Keratinocyte (primary cell): ENCODE data around the gene MIB1. TPM values are rescaled to one million over a fixed set of nuclear protein-coding genes. Genes with fewer than 3 reads are reported as not detected.

Experiments
- DNase-seq: peaks from one replicate; pipeline ENCODE4 v3.0.0-alpha.2; 2011; ENCODE audit warnings: low read depth, missing footprints, low spot score
- FAIRE-seq: peaks from 2 replicates; lab custom pipeline; 2011; peaks lifted over from hg19 to GRCh38; lab: Jason Lieb, UNC
- H2AFZ ChIP-seq: 2 replicates; pipeline ENCODE4 v1.6.0; 2012; ENCODE audit warnings: low read length, control low read depth, inconsistent platforms; ENCODE audit not compliant: control insufficient read depth
- H3K27ac ChIP-seq: 2 replicates; pipeline ENCODE4 v1.5.1; 2011; ENCODE audit warnings: low read length; ENCODE audit not compliant: control insufficient read depth, insufficient read depth
- H3K27me3 ChIP-seq: 3 replicates; pipeline ENCODE4 v1.6.0; 2011; ENCODE audit warnings: low read length; ENCODE audit not compliant: control insufficient read depth, insufficient read depth; ENCODE audit errors: extremely low read depth
- H3K36me3 ChIP-seq, 2 experiments: 2 replicates in 1 of 2; 3 replicates in 1 of 2; pipeline ENCODE4 v1.5.1; 2011; ENCODE audit warnings: low read length in 2 of 2, mild to moderate bottlenecking in 1 of 2; ENCODE audit not compliant: control insufficient read depth in 2 of 2, insufficient read depth in 2 of 2; ENCODE audit errors: extremely low read depth in 1 of 2
- H3K4me1 ChIP-seq: 3 replicates; pipeline ENCODE4 v1.5.1; 2011; ENCODE audit warnings: low read length; ENCODE audit not compliant: control insufficient read depth, insufficient read depth; ENCODE audit errors: extremely low read depth
- H3K4me2 ChIP-seq: 3 replicates; pipeline ENCODE4 v1.6.0; 2011; ENCODE audit warnings: low read depth, low read length; ENCODE audit not compliant: control insufficient read depth, insufficient read depth; ENCODE audit errors: extremely low read depth
- H3K4me3 ChIP-seq, 3 experiments: fragments of 200-600 bp in 1 of 3; sonication (generic) in 1 of 3; 2 replicates in 2 of 3; 3 replicates in 1 of 3; pipeline ENCODE4 v1.5.1; 2011 to 2016; ENCODE audit warnings: low read length in 3 of 3, mild to moderate bottlenecking in 3 of 3, control low read depth in 2 of 3, inconsistent platforms in 1 of 3, low read depth in 1 of 3, mixed read lengths in 1 of 3, mixed run types in 1 of 3, moderate library complexity in 1 of 3; ENCODE audit not compliant: control insufficient read depth in 2 of 3, insufficient read depth in 2 of 3; ENCODE audit errors: extremely low read depth in 1 of 3
- H3K79me2 ChIP-seq: 2 replicates; pipeline ENCODE4 v1.6.0; 2012; ENCODE audit warnings: low read length; ENCODE audit not compliant: control insufficient read depth, insufficient read depth
- H3K9ac ChIP-seq: 3 replicates; pipeline ENCODE4 v1.6.0; 2011; ENCODE audit warnings: low read length; ENCODE audit not compliant: control insufficient read depth, insufficient read depth; ENCODE audit errors: extremely low read depth
- H3K9me1 ChIP-seq: 3 replicates; pipeline ENCODE4 v1.6.0; 2011; ENCODE audit warnings: low read length; ENCODE audit not compliant: control insufficient read depth, insufficient read depth; ENCODE audit errors: extremely low read depth
- H3K9me3 ChIP-seq: 2 replicates; pipeline ENCODE4 v1.5.1; 2012; ENCODE audit warnings: low read depth, low read length; ENCODE audit not compliant: control insufficient read depth
- H4K20me1 ChIP-seq: 3 replicates; pipeline ENCODE4 v1.6.0; 2011; ENCODE audit warnings: low read length; ENCODE audit not compliant: control insufficient read depth, insufficient read depth; ENCODE audit errors: extremely low read depth
- EZH2 ChIP-seq: IDR thresholded peaks from one replicate; pipeline ENCODE4 v1.6.1; 2012; ENCODE audit warnings: inconsistent platforms, mild to moderate bottlenecking, low read length, moderate library complexity
- dilution Hi-C: fragments of 300-500 bp; cut with MboI; formaldehyde crosslinking; loops from one replicate; pipeline ENCODE4 v1.7.0; 2020; ENCODE audit warnings: low sequenced_read_pairs; ENCODE audit not compliant: extremely low pct_ligation_motif_present
- polyA minus RNA-seq, 3 experiments: library from RNA; depleted of rRNA, polyadenylated mRNA; stranded (reverse); fragments of >200 nt; gene quantifications; 1 replicate in 1 of 3; 2 replicates in 1 of 3; 3 replicates in 1 of 3; pipeline ENCODE4 v1.2.3, GENCODE V29; 2011
- polyA plus RNA-seq, 5 experiments: library from polyadenylated mRNA; depleted of rRNA in 3 of 5; stranded (reverse) in 3 of 5; stranded (forward) in 1 of 5; unstranded in 1 of 5; fragments of >200 nt; gene quantifications; 1 replicate in 1 of 5; 2 replicates in 3 of 5; 3 replicates in 1 of 5; pipeline versions ENCODE4 v1.2.1 to v1.2.3, GENCODE V29; 2011 to 2012; ENCODE audit warnings: missing spikeins in 2 of 5, low read depth in 1 of 5, low replicate concordance in 1 of 5
- TF ChIP-seq, protein P1 (sequence below), 3 experiments: IDR thresholded peaks in 1 of 3; conservative IDR thresholded peaks in 1 of 3; optimal IDR thresholded peaks in 1 of 3; 2 replicates in 2 of 3; 3 replicates in 1 of 3; pipeline versions ENCODE3 to v1.5.1; 2011; ENCODE audit warnings: low read length in 3 of 3, mild to moderate bottlenecking in 3 of 3, moderate library complexity in 2 of 3, control low read depth in 1 of 3, inconsistent platforms in 1 of 3; ENCODE audit not compliant: insufficient read depth in 2 of 3; ENCODE audit errors: extremely low read depth in 1 of 3

Gene MIB1
- polyA plus RNA-seq, result 17.0 to 24.8 TPM (median 18.0 TPM) in 3 replicates
- polyA plus RNA-seq (2011; ENCODE audit: low read depth), result 15.0 TPM
- 11.2 and 17.6 TPM in 2 replicates for polyA plus RNA-seq (2011; cell fraction: cytosol; rRNA removed)
- polyA plus RNA-seq (2011; cell fraction: nucleus; rRNA removed), result 20.4 and 25.0 TPM in 2 replicates
- 11.2 and 20.9 TPM in 2 replicates for polyA plus RNA-seq (2012; ENCODE audit: low replicate concordance)
- polyA minus RNA-seq, result 20.0 to 140 TPM (median 85.1 TPM) in 3 replicates
- polyA minus RNA-seq (2011; cell fraction: cytosol; rRNA and poly(A)+ RNA removed), result 53.1 TPM
- 42.3 and 93.4 TPM in 2 replicates for polyA minus RNA-seq (2011; cell fraction: nucleus; rRNA and poly(A)+ RNA removed)

DNA sequence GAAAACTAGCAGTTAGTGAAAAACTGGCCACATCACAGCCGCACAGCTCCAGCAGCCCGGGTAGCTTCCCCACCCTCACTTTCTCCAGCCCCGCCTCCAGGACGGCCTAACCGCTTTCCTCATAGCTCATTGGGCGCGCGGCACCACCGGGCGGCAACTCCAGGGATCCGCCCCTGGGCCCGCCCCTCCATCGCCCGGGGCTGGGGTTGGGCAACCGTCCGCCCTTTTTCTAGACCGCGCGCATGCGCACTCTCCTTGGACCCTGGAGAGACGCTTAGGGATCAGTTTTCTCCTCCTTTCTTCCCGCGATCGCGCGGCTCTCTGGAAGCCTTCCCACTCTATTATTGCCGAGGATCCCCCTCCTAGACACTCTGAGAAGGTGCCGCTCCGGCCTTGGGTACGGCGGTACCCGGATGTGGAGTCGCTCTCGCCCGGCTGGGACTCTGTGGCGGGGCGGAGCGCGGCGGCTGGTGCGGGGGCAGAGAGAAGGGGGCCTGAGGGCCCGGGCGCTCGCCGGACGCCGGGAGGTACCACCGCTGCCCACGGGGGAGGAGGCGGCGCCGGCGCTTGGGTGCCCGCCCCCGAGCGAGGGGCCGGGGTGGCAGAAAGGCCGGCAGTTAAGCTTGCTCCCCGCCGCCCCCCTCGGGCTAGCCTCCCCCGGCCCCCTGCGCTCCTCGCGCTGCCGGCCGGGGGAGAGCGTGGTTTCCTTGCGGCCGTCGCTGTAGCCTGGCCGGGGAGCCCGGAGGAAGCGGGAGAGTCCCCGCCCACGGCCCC is at the start of gene MIB1:
MIB1 (plus strand) TSS at position 255 of the 774 bp plus-strand sequence. CDS start 792 bp downstream, outside the sequence.
- Histone ChIP-seq H3K4me2 (peak within 1 kb of the TSS; percentile 93), H3K4me3 (peak within 1 kb of the TSS; percentile 84 to 99 (median 97)), H3K9me3 (no peaks in the 10 kb centered on the region), H3K9me1 (no peaks in the 10 kb centered on the region), H3K9ac (peak within 1 kb of the TSS; percentile 97), H3K4me1 (peaks cover 9% of the 10 kb centered on the region), H3K79me2 (peaks cover 40% of the 10 kb centered on the region), H3K27me3 (no peaks in the 10 kb centered on the region), H3K27ac (peak within 1 kb of the TSS; percentile 95), H3K36me3 (no peaks in the 10 kb centered on the region), H2AFZ (peak within 1 kb of the TSS; percentile 94), H4K20me1 (no peaks in the 10 kb centered on the region)
- DNase-seq, result peak; percentile 72
- FAIRE-seq, result peak; percentile 66
- dilution Hi-C loops, result no loop called here
- TF ChIP-seq EZH2, result no peak
- TF ChIP-seq, protein P1, sequence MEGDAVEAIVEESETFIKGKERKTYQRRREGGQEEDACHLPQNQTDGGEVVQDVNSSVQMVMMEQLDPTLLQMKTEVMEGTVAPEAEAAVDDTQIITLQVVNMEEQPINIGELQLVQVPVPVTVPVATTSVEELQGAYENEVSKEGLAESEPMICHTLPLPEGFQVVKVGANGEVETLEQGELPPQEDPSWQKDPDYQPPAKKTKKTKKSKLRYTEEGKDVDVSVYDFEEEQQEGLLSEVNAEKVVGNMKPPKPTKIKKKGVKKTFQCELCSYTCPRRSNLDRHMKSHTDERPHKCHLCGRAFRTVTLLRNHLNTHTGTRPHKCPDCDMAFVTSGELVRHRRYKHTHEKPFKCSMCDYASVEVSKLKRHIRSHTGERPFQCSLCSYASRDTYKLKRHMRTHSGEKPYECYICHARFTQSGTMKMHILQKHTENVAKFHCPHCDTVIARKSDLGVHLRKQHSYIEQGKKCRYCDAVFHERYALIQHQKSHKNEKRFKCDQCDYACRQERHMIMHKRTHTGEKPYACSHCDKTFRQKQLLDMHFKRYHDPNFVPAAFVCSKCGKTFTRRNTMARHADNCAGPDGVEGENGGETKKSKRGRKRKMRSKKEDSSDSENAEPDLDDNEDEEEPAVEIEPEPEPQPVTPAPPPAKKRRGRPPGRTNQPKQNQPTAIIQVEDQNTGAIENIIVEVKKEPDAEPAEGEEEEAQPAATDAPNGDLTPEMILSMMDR (optimal IDR thresholded peaks at IDR 0.05 in 1 of 3, IDR thresholded peaks at IDR 0.05 in 1 of 3, conservative IDR thresholded peaks at IDR 0.05 in 1 of 3; ENCODE audit: extremely low read depth in 1 of 3, insufficient read depth in 2 of 3, low read length in 3 of 3), result no peak

DNA sequence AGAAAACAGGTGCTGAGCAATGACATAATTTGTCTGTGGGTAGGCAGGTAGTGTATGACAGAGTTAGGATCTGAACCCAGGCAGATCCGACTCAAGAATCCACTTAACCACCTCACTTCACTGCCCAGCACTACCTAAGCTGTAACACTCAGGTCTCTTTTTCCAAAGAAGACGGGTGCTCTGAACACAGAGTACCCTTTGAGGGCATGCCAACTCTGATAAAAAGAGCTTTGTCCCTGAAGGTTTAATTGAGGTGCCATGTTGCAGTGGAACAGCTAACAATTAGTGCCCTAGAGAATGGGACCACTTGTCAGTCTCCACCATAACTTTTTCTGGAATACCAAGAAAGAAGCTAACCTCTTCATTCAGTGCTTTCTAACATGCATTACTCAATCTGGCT is 47.3 kb upstream of the MIB1 start:
- Histone ChIP-seq H3K4me3 (no peak overlapping the region), H3K9me1 (no peaks in the 10 kb centered on the region), H3K27ac (no peak overlapping the region), H3K9ac (no peak overlapping the region), H3K27me3 (no peaks in the 10 kb centered on the region), H3K9me3 (no peaks in the 10 kb centered on the region), H4K20me1 (no peaks in the 10 kb centered on the region), H3K4me2 (no peak overlapping the region), H2AFZ (no peak overlapping the region), H3K36me3 (peaks cover 4 to 6% of the 10 kb centered on the region in 2 experiments), H3K4me1 (no peaks in the 10 kb centered on the region), H3K79me2 (no peaks in the 10 kb centered on the region)
- no peak for TF ChIP-seq EZH2
- TF ChIP-seq, protein P1 (optimal IDR thresholded peaks at IDR 0.05 in 1 of 3, IDR thresholded peaks at IDR 0.05 in 1 of 3, conservative IDR thresholded peaks at IDR 0.05 in 1 of 3; ENCODE audit: extremely low read depth in 1 of 3, insufficient read depth in 2 of 3, low read length in 3 of 3), result no peak
- FAIRE-seq (no peak), DNase-seq (no peak)
- dilution Hi-C loops, result no loop called here
